ENCODE results near the gene BLMH.

The BLMH gene

DNA sequence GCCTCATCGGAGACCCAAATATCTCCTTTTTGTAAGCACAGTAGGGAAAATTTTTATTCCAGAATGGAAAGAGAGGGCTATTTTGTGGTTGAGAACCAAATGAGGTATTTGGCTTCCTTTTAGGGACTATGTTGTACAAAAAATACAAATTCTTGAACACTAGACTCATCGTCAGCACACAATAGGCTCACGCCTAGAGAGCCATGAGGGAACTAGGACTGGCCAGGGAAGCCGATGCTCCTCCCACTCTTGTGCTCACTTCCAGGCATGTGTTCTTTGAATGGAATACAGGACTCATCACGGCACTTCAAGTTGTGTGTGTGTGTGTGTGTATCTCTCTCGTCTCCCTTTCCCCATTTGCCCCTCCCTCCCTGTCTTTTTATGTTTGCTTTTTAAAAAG is 17.8 kb upstream of the BLMH start:
- DNase-seq (ENCODE audit: low read depth in 4 of 4, low spot score in 1 of 4) = no peak

DNA sequence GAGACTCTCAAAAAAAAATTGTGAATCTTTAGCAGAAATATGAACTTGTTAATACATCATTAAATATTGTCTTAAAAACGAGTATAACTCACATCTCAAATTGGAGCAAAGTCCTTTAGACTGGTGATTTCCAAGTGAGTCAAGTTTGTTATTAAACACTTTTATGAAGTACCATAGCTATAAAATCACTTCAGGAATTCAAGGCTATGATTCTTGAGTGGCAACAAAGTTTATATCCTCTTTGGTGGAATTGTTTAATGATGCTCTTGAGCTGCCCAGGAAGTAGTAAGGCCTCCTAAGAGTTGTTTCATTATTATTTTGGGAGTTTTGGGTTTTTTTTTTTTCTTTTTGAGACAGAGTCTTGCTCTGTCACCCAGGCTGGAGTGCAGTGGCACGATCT is 16.7 kb upstream of the BLMH start:
- no peak for DNase-seq (ENCODE audit: low read depth in 4 of 4, low spot score in 1 of 4)

DNA sequence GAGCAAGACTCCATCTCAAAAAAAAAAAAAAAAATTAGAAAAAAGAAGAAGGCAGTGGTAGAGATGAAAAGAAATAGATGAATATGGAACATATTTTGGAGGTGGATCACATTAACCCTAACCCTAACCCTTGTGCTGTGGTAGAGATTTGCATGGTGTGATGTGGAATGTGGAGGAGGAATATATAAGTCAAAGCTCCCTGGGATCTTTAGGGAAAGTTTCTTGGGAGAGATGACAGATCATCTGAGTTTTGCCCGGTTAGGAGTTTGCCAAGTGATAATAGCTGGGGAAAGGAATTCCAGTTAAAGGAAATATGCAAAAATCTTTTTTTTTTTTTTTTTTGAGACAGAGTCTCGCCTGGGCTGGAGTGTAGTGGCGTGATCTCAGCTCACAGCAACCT is 13.0 kb upstream of the BLMH start:
- DNase-seq (ENCODE audit: low read depth in 4 of 4, low spot score in 1 of 4) = no peak

DNA sequence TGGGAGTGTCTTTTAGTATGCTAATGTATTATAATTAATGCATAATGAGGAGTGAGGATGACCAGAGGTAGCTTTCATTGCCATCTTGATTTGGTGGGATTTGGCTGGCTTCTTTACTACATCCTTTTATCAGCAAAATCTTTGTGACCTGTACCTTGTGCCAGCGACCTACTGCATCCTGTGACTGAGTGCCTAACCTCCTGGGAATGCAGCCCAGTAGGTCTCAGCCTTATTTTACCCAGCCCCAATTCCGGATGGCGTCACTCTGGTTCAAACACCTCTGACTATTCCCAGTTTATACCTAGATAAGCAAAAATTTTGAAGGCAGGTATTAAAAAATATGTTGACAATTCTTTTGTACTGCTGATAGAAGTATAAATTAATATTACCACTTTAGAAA is 10.5 kb upstream of the BLMH start:
- DNase-seq (ENCODE audit: low read depth in 4 of 4, low spot score in 1 of 4) = no peak

DNA sequence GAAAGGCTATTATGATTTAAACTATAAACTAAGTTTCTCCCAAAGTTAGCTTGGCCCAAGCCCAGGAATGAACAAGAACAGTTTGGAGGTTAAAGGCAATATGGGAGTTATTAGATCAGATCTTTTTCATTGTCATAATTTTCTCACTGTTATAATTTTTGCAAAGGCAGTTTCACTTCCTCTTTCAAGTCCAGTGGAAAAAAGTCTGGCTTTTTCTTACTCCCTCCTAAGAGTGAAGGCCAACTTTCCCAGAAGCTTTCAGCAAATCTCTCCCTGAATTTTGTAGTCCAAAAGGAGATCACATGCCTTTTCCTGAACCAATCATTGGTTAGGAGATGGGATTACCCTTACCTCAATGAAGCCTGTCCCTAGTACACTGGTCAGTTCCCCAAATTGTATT is 9.1 kb upstream of the BLMH start:
- DNase-seq (ENCODE audit: low read depth in 4 of 4, low spot score in 1 of 4) = no peak

DNA sequence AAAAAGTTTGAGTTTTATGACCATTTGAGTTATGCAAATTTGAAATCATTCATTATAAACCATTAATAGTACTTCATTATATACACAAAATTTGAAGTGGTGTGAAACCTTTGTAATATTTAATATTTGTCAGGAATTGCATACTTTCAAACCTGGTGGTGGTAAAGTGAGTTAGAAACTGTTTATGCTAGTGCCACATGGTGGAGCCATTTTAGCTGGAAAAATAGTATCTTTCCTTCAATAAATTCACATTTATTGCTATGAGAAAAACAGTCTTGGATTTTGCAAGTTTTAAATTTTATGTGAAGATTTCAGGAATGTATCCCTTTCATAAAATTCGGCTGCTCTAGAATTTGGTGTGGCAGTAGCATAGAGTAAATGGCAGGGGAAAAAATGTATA is 7.3 kb upstream of the BLMH start:
- DNase-seq (ENCODE audit: low read depth in 4 of 4, low spot score in 1 of 4) = no peak

DNA sequence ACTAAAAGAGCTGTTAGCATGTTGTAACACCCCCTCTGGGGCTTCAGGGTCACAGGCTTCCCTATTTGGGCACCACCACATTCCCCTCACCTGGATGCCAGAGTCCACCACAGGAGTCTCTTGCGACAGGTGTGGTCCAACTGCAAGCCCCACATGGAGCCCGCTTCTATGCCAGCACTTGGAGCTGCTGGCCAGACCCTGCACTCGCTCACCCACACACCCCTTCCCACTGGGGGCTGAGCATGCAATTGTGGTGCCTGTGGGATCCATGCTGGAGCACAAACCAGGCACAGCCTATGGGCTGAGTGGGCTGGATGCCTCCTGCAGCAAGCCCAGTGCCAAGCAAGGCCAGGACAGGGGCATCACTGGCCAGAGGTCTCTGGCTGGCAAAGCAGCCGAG is 6.0 kb upstream of the BLMH start:
- DNase-seq (ENCODE audit: low read depth in 4 of 4, low spot score in 1 of 4) = no peak

DNA sequence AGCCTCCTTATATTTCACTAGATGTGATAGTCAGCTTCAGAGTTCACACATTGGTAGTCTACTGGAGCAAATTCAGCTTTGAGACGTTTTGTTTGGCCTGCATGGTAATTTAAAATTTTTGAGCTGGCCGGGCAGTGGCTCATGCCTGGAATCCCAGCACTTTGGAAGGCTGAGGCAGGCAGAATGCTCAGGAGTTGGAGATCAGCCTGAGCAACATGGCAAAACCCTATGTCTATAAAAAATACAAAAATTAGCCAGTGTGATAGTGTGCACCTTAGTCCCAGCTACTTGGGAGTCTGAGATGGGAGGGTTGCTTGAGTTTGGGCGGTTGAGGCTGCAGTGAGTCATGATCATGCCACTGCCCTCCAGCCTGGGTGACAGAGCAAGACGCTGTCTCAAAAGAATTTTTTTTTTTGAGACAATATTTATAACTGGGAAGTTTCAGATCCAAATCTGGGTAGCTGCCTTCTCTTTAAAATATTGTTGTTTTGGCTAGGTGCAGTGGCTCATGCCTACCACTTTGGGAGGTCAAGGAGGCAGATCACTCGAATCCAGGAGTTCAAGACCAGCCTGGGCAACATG is 4.8 kb upstream of the BLMH start:
- no peak for DNase-seq (ENCODE audit: low read depth in 4 of 4, low spot score in 1 of 4)

DNA sequence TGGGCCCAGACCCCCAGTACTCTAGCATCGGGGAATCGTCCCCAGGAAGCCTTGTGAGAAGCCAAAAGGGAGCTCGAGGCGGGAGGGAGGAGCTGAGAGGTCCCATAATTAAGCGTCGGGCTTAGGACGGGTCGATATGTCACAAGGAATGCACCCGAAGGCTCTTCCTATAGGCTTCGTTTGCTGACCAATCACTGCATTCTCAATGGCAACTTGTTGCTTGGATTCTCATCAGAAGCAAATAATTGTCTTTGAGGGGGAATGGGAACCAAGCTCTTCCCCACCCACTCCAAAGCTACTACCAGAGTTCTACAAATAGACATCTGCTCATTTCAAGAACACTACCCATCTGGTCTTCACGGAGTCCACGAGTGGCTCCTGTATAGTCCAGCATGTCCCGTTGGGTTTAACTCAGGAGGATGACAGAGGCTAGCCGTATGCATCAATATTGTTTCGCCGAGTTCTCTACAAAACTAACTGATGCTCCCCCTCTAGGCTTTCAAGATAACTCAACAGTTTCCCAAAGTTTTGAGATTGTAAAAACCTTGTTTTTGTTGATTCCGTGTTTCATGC is 628 bp upstream of the BLMH start:
- DNase-seq (ENCODE audit: low read depth in 4 of 4, low spot score in 1 of 4) = no peak

DNA sequence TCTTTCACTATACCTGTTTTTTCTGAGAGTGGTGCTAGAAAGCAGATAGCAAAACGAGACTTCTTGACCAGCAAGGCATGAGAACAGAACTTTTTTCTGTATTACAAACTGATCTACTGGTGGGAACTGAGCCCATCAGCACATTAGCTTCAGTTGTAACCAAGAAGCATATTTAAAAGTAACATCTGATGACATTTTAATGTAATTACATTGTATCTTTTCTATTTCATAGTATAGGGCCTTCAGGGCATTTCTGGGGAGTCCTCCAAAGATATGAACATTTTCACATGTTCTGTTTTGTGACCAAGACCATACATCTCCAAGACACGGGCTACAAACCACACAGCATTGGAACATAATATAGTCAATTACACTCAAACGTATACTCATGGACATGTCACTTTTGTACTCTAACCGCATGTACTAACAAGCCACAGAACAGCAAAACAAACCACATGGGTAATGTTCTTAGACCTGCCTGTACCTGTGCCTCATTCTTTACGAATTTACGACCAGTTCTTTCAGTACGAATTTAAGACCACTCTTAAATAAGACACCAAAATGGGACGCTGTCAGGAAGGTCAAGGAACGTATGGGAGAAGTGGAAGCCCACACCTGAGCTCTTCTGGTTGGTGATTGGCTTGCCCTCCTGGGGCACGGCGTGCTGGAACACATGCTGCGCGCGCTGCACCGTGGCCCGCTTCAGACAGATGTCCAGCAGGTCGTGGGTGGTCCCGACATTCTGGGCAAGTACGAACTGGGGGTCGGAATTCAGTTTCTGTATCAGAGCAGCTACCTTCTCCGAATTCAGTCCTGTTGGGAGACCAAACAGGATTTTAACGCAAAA is 825 bp downstream of the BLMH start:
- DNase-seq (ENCODE audit: low read depth in 4 of 4, low spot score in 1 of 4) = peak in 3 of 4 experiments; percentile 4 to 21 (median 14)

DNA sequence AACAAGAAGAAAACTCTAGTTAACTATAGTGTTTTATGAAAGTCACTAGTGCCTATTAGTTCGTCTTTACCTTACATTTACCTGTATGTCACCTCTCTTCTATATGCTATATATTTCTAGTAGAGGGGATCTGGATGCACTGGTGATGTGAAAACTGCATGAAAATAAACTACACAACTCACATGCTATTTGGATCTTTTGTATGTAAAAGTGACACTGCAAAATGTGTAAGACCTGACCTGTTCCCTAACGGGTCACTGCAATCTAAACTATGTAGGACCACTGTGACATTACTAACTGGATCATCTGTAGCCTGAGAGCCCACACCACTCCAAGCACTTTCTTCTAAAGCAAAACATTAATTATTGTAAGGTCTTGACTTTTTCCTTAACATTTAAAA is 1.7 kb downstream of the BLMH start:
- no peak for DNase-seq (ENCODE audit: low read depth in 4 of 4, low spot score in 1 of 4)

DNA sequence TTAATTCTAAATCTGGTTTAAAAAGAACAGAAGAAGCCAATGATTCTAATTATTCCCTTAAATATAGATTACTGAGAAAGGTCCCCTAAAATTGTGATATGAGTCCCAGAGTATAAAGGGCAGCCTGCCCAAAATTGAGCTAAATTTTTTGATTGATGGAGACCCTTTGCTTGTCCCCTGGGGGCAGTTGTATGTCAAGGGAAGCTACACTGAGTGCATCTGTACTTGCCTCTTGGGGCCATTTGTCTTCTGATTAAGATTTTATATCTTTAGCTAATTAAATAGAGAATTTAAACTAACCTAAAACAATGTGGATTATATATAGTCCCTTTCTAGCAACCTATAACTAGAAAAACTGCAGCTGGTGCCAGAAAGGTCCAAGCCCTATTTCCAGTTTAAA is 12.6 kb downstream of the BLMH start:
- no peak for DNase-seq (ENCODE audit: low read depth in 4 of 4, low spot score in 1 of 4)

DNA sequence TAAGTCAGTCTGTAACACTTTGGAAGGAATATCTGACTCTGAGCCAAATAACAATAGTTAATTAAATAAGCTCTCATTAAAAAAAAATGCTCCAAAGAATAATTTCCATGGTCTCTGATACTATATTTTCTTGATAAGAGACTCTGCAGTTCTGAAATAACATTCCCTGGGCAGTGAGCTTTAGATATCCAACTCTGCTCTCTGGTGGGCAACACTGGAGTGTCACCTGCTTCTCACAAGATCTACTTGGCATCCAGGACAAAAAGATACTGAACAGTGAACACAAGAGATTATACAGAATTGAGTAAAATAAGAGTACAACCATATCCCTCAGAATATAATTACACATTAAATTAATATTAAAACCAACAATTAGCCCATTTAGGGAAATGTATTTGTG is 13.7 kb downstream of the BLMH start:
- DNase-seq (ENCODE audit: low read depth in 4 of 4, low spot score in 1 of 4) = no peak

DNA sequence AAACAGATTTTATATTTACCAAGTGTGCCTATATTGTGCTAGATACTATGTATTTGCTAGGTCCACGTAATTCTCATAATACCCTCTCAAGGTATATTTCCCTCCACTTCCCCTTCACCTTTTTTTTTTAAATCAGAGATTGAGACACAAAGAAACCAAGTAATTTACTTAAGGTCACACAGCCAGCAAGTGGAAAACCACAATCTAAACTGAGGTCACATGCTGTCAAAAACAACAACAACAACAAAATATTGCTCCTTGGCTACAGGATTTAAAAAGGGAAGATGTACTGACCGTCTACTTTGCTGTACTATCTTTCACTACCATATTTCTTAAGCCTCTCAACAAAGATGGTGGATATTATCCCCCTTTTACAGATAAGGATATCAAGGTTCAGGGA is 15.8 kb downstream of the BLMH start:
- no peak for DNase-seq (ENCODE audit: low read depth in 4 of 4, low spot score in 1 of 4)

DNA sequence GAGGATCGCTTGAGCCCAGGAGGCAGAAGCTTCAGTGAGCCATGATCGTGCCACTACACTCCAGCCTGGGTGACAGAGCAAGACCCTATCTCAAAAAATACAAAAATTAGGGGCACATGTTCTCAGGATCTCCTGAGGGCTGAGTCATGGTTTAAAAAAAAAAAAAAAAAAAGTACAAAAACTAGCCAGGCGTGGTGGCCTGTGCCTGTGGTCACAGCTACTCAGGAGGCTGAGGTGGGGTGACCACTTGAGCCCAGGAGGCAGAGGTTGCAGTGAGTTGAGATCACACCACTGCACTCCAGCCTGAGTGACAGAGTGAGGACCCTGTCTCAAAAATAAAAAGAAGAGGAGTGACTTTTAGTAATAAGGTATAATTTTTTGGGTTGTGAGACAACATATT is 16.9 kb downstream of the BLMH start:
- DNase-seq (ENCODE audit: low read depth in 4 of 4, low spot score in 1 of 4) = no peak

DNA sequence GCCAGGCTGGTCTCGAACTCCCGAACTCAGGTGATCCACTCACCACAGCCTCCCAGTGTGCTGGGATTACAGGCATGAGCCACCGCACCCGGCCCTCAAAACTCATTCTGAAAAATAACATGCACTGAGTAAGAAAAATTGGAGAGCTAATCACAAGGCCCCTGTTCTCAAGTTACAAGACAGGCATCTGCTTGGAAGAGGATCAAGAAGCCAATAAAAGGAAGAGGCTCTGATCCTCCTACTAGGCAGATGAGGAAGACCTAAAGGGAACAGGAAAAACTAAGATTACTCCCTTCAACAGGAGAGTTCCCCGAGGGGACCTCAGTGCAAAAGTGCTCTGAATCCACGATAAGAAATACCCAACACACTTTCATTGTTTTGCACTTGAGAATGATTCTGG is 18.4 kb downstream of the BLMH start:
- no peak for DNase-seq (ENCODE audit: low read depth in 4 of 4, low spot score in 1 of 4)

DNA sequence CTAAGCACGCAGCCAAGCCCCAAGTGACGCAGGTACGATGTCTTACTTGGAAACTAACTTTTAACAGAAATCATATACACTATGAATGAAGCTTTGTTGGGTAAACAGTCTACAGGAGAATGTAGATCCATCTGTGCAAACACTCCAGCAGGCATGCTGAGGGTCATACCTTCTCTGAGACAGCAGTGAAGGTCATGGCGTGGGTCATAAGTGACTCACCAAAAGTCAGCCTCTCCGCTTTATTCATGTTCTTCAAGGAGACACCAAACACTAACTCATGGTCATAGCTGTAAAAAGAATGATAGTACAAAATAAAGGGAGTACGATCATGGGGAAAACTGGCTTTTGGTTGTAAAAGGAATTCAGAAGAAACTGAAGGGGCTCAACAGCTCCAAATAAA is 20.6 kb downstream of the BLMH start:
- DNase-seq (ENCODE audit: low read depth in 4 of 4, low spot score in 1 of 4) = no peak

DNA sequence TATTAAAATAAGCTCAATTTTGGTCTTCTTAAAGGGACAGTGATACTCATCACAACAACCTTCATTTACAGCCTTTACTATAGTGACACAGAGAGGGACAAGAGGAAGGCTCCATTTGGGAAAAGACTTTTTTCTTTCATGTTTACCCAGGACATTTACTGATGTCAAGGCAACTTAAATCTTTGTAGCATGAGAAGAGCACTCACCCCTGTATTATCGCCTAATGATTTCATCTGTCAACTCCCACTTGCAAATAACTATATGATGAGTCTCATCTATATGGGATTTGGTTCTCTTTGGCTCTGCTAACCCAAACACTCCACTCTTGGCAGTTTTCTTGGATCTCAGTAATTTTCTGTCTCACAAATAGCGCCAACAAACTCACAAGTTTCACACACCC is 24.1 kb downstream of the BLMH start:
- no peak for DNase-seq (ENCODE audit: low read depth in 4 of 4, low spot score in 1 of 4)

DNA sequence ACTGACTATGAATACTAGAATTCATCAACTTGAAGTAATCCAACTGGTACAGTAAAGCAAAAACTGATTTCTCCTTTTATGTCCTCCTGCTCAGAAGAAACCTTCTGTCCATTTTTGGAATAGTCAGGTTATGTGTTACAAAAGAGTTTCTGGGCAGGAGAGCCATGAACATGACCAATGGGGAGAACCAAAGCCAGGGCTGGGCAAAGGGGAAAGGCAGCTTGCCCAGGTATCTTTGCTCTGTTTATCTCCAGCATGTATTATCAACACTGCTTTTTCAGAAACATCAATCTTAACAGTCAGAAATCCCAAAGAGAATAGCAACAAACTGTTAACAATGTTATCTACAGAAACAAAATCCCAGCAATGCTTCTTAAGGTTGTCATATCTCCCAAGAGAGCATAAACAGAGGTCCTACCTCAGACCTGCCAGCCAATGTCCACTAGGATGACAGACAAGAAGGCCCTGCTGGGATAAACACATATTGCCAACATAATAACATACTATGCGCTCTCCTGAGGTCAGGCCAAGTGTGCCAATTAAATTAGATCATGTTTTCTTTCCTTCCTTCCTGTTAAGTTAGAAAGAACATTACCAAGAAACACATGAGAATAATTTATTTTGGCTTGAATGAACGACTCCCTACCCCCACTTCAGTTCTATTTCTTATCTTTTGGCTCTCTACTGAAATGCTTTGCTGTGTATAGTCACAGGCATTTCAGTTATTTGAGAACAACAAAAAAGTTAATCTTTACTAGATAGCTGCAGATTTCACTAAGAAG is 28.0 kb downstream of the BLMH start:
- no peak for DNase-seq (ENCODE audit: low read depth in 4 of 4, low spot score in 1 of 4)

DNA sequence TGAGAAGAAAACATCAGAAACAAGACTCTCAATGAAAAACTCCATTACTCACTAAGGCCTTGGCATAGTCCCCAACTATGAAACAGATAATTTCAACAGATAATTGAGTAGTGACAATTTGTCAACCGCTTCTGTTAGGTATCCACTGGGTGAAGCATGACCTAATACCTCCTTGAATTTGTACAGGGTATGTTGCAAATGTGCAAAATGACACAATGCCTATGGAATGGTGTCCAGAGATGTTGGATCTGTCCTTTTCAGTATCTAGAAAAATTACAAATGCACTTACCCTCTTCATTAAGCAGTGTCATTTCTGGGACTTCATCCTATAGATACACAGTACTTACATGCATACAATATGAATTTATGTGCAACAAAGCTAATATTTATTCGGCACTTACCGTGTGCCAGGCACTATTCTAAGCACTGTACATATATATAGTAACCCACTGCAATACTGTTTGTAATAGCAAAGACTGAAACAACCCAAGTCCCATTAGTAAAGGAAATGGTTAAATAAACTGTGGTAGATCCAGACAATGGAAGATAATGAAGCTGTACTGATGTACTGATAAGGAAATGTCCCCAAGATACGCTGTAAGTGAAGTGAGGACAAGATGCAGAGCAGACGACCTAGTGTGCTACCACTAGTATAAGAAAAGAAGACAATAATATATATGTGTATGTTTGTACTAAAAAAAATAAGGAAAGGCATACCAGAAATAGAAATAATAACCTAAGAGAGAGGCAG is 34.8 kb downstream of the BLMH start:
- DNase-seq (ENCODE audit: low read depth in 4 of 4, low spot score in 1 of 4) = no peak

DNA sequence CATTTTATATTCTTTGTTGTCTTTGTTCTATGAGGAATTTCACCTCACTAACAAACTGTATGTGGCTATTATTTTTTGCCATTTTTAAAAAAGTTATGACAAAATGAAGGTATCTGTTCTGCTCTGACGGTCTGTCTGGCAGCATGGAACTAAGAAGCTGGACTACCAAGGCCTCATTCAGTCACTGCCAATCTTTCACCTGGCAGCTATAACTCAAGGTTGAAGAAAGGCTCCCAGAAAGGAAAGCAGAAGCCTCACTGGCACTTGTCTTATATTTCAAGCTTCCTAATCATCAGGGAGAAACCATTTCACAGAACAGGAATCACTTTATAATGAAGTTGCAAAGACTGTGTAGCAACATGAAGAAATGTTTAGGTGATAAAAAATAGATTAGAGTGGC is 37.6 kb downstream of the BLMH start:
- DNase-seq (ENCODE audit: low read depth in 4 of 4, low spot score in 1 of 4) = no peak
